ENCODE data around the gene PIEZO1.

The PIEZO1 gene

DNA sequence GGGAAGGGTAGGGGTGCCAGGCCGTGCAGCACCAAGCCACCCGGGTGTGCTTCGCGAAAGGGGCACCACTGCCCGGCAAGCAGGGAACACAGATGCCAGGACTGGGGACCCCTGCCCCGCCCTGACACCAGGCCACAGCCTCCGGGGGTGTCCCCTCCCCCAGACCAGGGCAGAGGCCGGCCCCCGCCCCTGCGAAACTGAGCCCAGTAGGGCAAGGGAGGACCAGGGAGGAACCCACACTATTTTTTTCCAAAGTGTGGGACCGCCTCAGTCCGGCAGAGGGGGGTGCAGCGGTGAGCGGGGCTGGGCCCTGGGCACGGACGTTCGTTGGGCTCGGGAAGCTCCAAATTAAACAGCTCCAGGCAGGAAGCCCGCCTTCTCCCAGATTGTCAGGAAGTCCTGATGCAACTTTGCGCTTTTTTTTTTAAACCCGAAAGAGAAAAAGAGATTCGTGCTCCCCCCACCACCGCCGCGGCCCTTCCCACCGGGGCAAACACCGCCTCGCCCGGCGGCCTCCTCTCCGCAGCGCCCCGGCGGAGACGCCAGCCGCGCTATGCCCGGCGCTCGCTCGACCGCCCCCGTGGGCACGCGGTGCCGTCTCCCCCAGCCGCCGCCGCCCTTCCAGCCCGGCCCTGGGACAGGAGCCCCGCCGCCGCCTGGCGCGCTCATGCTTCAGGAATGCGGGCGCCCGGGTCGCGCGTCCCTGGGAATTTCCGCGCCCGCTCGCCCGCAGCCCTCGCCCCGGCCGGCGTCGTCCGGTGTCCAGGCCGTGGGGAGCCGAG, 755 bp downstream of the PIEZO1 start:
- Mint-ChIP-seq H3K4me1 (peaks cover 32% of the 10 kb centered on the region), H3K27ac (peak overlapping the region; percentile 67), H3K9me3 (no peaks in the 10 kb centered on the region), H3K4me3 (peak overlapping the region; percentile 76), H3K27me3 (no peaks in the 10 kb centered on the region), H3K36me3 (no peaks in the 10 kb centered on the region)
- peak; percentile 25 for ATAC-seq (ENCODE audit: low read depth)
- peak in 1 of 2 donors; percentile 57 for DNase-seq (ENCODE audit: low spot score in 2 of 2)

DNA sequence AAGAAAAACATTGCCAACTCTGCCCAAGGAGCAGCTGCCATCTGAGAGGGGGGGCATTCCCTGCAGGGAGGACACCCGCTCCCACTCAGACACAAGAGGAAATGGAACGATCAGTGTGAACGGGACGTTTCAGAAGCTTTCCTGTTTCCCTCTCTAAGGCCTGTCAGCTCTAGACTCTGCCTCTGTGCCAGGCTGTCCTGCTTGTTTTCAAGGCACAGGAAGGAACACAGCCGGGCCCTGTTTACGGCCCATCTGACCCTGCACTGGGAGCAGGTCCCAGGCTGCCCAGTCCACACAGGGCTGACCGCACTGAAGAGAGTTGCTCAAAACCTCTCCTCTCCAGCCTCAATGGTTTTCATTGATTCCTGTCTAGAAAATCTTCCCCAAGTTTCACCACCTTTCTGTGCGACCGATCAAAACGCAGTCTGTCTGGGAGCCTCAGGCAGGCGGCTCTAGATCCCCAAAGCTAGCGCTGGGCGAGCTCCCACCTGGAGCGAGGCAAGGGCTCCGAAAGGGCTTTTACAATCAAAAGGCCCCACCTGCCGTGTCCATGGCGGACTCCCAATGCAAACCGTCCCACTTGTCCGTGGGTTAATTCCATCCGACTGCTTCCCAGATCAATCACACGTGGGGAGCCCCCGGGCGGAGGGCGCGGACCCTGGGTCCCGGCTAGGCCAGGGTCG, 1.5 kb downstream of the PIEZO1 start:
- Mint-ChIP-seq H3K27me3 (no peaks in the 10 kb centered on the region), H3K27ac (peak overlapping the region; percentile 67), H3K4me3 (peak overlapping the region; percentile 76), H3K4me1 (peaks cover 32% of the 10 kb centered on the region), H3K9me3 (no peaks in the 10 kb centered on the region), H3K36me3 (no peaks in the 10 kb centered on the region)
- DNase-seq (ENCODE audit: low spot score in 2 of 2) (no peak), ATAC-seq (ENCODE audit: low read depth) (no peak)

DNA sequence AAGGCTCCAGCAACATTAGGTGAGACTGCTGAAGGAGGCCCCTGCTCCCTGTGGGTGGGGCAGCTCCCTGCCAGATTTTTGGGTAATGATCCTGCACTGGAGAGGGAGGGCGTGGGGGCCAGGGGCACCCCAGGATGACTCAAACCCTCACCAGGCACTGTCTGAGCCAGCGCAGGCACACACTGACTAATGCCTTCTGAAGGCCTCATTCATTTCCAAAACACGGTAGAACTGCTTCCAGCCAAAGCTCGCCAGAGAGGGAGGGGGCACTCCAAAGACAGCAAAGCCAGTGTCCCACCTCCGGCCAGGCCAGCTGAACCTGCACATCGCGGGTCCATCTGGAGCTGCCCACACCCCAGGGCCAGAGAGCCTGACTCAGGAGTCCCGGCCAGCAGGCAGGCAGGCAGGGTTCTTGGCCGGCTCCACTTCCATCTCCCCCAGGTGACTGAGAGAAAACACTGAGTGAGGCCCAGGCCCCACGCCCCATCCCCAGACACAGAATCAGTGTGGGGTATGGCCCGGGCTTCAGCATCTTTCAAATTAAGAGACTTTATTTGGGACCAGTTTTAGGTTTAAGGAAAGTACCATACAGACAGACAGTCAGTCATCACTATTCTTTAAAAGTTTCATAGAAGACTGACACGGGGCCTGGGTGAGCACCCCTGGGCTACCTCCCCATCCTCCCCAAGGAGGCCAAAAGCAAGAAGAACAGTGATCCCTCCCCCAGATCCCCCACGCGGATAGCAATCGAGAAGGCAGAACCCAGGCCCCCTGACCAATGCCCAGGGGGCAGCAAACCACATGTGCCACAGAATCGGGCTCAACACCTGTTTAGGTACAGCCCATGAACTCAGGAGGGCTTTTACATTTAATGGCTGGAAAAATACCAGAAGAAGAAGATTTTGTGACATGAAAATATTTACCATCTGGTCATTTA, 2.3 kb downstream of the PIEZO1 start:
- ATAC-seq (ENCODE audit: low read depth) = no peak
- peak overlapping the region; percentile 76 for H3K4me3 Mint-ChIP-seq
- H3K27ac Mint-ChIP-seq = peak overlapping the region; percentile 67
- no peaks in the 10 kb centered on the region for H3K36me3 Mint-ChIP-seq
- H3K9me3 Mint-ChIP-seq = no peaks in the 10 kb centered on the region
- H3K4me1 Mint-ChIP-seq = peaks cover 32% of the 10 kb centered on the region
- no peaks in the 10 kb centered on the region for H3K27me3 Mint-ChIP-seq
- no peak for DNase-seq (ENCODE audit: low spot score in 2 of 2)

DNA sequence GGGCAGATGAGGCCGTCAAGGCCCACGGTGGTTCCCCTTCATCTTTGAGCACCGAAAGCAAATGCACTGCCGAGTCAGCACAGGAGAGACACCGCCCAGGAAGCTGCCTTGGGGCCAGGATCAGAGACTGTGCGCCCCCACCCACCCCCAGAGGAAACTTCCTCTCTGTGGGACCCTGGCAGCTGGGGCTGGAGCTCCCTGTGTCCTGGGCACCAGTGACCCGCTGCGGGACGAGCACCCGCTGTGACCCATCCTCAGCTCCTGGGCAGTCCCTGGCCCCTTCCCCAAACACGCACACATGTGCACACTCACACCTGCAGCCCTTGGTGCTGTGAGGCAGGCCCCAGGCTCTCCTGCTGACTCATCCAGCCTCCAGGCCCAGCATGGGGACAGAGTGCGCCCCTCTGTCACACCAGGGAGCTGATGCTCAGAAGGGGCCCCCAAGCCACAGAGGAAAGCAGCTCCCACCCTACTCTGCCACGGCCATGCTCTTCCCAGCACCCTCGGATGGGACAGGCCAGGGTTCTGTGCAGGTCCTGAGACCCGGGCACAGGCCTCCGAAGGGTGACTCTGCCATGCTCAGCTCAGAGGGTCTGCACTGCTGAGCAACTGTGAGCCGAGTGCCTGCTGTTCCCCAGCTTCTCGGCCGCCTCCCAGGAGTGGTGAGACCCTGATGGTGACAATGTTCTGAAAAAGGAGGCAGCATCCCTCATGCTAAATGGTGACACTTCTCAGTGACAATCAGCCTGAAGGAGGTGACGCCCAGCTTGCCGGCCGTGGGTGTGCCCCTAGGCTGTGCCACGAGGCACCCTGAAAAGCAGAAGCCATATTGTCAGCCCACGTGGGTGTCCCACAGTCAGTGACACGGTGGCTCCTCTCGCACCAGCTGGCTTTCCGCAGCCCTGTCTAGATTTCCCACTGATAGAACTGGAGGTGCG, 3.6 kb downstream of the PIEZO1 start:
- Mint-ChIP-seq H3K27me3 (no peaks in the 10 kb centered on the region), H3K4me1 (peaks cover 32% of the 10 kb centered on the region), H3K4me3 (peak overlapping the region; percentile 75), H3K27ac (peak overlapping the region; percentile 67), H3K9me3 (no peaks in the 10 kb centered on the region), H3K36me3 (no peaks in the 10 kb centered on the region)
- ATAC-seq (ENCODE audit: low read depth) (peak; percentile 69), DNase-seq (ENCODE audit: low spot score in 2 of 2) (peak; percentile 50 to 61)

DNA sequence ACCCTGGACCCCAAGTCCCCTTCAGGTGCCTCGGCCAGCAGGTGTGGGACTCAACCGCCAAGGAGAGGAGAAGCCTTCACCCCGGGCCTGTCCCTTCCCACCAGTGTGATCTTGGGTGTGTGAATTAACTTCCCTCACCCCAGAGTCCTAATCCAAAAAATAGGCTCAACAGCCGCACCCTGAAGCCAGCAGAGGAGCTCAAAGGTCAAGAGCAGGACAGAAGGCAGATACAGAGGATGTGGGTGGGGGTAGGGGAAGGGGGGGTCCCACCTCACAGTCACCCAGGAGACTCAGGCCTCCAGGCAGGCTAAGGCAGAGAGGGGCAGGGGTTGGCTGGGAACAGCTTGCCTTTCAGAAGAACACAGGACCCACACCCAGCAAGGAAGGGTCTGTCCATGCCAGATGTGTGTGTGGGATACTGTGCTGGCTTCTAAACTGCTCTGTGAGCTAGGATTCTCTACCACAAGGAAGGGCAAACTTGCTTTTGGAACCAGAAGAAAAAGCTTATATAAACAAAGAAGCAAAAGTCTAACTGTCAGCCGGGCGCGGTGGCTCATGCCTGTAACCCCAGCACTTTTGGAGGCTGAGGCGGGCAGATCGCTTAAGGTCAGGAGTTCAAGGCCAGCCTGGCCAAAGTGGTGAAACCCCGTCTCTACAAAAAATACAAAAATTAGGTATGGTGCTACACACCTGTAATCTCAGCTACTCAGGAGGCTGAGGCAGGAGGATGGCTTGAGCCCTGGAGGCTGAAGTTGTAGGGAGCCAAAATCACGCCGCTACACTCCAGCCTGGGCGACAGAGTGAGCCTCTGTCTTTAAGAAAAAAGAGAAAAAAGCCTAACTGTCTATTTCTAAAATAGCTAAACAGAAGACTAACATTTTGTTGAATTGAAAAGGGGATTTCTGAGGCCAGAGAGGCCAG, 4.6 kb downstream of the PIEZO1 start:
- H3K4me1 Mint-ChIP-seq = peaks cover 30% of the 10 kb centered on the region
- ATAC-seq (ENCODE audit: low read depth) (no peak), DNase-seq (ENCODE audit: low spot score in 2 of 2) (no peak)
- H3K36me3 Mint-ChIP-seq = no peaks in the 10 kb centered on the region
- no peaks in the 10 kb centered on the region for H3K27me3 Mint-ChIP-seq
- peak overlapping the region; percentile 67 for H3K27ac Mint-ChIP-seq
- no peaks in the 10 kb centered on the region for H3K9me3 Mint-ChIP-seq
- peak overlapping the region; percentile 75 for H3K4me3 Mint-ChIP-seq

DNA sequence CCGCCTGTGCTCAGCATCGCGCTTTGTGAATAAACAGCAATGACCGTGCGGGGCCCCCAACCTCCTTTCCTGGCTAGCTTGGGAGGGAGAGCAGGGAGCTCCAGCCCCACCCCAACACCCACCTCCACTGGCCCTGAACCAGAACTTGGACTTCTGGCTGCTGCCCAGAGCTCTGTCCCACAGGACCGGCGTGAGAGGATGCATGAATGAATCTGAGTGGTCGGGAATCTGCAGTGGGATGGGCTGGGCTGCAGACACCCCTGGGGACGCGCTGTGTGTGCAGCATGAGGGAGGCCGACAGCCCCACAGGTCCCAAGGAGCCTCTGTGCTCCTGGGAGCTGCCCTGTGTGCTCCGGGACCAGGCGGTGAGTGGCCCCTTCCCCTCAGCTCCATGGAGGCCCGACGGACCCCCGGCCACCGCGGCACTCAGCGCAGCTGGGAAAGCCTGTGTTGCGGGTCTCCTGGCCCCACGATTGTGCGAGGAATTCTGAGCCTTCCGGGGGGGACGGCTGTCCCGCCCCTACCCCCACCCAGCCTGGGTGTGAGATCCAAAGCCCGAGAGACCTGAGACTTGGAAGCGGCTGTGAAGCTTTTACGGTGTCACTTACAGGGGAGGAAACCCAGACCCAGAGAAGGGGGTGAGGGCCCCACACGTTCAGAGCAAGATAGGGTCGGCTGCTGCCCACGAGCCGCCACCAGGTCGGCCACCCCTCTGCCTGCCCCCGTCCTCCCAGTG, 5.4 kb downstream of the PIEZO1 start:
- Mint-ChIP-seq H3K4me3 (no peak overlapping the region), H3K4me1 (peaks cover 34% of the 10 kb centered on the region), H3K27ac (no peak overlapping the region), H3K36me3 (no peaks in the 10 kb centered on the region), H3K27me3 (no peaks in the 10 kb centered on the region), H3K9me3 (no peaks in the 10 kb centered on the region)
- DNase-seq (ENCODE audit: low spot score in 2 of 2) (no peak), ATAC-seq (ENCODE audit: low read depth) (no peak)

DNA sequence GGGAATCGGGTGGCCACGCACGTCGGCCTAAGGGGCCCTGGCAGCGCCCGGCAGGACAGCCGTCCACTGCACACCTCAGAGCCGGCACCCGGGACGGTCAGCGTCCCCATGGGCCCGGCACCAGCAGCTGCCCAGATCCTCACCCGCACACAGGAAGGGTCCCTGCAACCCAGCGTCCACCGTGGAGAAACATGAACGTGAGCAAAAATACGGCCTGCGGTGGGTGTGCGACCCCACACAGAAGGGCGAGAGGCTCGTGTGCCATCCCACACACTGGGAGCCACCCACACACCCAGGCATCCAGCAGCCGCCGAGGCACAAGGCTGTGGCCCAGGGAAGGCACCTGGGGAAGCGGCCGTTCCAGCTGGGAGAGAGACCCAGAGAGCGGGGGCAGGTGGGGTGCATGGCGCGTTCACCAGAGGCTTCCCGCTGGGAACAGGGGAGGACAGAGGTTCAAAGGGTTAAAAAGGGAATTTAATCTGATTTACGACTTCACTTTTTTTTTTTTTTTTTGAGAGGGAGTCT, 6.4 kb downstream of the PIEZO1 start:
- Mint-ChIP-seq H3K27me3 (no peaks in the 10 kb centered on the region), H3K9me3 (no peaks in the 10 kb centered on the region), H3K36me3 (no peaks in the 10 kb centered on the region), H3K4me1 (peaks cover 33% of the 10 kb centered on the region), H3K4me3 (no peak overlapping the region), H3K27ac (peak overlapping the region; percentile 28)
- ATAC-seq (ENCODE audit: low read depth) (no peak), DNase-seq (ENCODE audit: low spot score in 2 of 2) (no peak)

DNA sequence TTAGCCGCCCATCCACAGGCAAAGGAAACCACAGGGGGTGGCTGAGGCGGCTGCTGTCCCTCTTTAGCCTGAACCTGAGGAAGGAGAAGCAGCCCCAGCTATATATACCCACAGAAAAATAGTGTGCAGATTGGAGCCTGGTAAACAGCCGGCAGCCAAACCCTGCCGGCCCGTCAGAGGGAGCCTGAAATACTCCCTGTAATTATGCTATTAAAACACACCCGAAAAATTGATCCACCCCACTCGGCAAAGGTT, 6.8 kb downstream of the PIEZO1 start:
- DNase-seq (ENCODE audit: low spot score in 2 of 2) = no peak
- H3K36me3 Mint-ChIP-seq = no peaks in the 10 kb centered on the region

DNA sequence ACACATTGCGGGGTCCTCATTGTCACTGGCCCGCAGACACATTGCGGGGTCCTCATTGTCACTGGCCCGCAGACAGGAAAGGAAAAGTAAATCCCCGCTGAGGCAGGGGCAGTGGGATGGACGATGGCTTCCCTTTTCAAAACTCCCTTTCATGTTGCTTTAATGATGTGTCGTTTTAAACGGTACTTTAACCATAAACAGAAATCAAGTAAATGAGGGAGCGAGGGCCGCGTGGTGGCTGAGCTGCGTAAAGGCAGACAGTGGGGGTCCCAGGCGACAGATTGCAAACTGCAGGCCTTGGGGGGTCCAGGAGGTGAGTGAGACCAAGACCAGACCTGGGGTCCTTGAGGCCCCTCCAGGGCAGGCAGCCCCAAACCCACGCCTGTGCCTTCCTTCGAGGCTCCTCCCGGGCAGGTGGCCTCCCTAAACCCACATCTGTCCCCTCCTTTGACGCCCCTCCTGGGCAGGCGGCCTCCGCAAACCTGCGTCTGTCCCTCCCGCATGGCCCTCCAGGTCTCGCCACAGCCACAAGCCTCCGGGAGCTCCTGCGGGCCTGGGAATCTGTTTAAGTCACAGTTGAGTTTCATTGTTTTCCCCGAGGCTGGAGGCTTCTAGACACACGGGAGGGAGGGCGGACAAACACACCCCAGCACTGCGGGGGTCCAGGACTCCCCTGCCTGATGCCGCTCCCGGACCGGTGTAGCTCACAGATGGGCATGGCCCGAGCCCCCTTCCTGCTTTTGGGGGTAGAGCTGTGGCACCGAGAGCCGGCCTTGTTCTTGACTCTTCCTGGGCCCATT, 7.3 kb downstream of the PIEZO1 start:
- Mint-ChIP-seq H3K27me3 (no peaks in the 10 kb centered on the region), H3K9me3 (no peaks in the 10 kb centered on the region), H3K36me3 (no peaks in the 10 kb centered on the region), H3K4me3 (no peak overlapping the region), H3K27ac (no peak overlapping the region), H3K4me1 (peaks cover 24% of the 10 kb centered on the region)
- no peak for DNase-seq (ENCODE audit: low spot score in 2 of 2)
- no peak for ATAC-seq (ENCODE audit: low read depth)

More for the DNA sequence above, 6.8 kb downstream of the PIEZO1 start:
- no peak overlapping the region for H3K4me3 Mint-ChIP-seq
- H3K27me3 Mint-ChIP-seq = no peaks in the 10 kb centered on the region
- peak overlapping the region; percentile 28 for H3K27ac Mint-ChIP-seq
- no peak for ATAC-seq (ENCODE audit: low read depth)
- H3K9me3 Mint-ChIP-seq = no peaks in the 10 kb centered on the region
- H3K4me1 Mint-ChIP-seq = peaks cover 29% of the 10 kb centered on the region

DNA sequence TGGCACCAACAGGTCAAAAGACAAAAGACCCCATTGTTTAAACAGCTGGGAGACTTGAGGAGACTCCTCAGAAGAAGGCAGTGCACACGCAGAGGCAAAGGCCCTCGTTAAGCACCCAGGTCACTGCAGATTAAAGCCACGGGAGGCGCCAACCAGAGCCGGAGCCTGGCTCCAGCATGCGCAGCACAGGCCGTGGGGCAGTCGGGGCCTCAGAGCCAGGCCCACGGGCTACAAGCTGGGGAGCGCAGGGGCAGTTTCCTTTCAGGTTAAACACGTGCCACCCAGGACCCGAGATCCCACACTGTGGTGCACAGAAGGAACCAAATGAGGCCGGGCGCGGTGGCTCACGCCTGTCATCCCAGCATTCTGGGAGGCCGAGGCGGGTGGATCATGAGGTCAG, 9.2 kb downstream of the PIEZO1 start:
- H3K27me3 Mint-ChIP-seq = no peaks in the 10 kb centered on the region
- DNase-seq (ENCODE audit: low spot score in 2 of 2) (no peak), ATAC-seq (ENCODE audit: low read depth) (no peak)
- H3K27ac Mint-ChIP-seq = no peak overlapping the region
- H3K4me3 Mint-ChIP-seq = no peak overlapping the region
- H3K9me3 Mint-ChIP-seq = no peaks in the 10 kb centered on the region
- H3K36me3 Mint-ChIP-seq = no peaks in the 10 kb centered on the region
- peaks cover 7% of the 10 kb centered on the region for H3K4me1 Mint-ChIP-seq

DNA sequence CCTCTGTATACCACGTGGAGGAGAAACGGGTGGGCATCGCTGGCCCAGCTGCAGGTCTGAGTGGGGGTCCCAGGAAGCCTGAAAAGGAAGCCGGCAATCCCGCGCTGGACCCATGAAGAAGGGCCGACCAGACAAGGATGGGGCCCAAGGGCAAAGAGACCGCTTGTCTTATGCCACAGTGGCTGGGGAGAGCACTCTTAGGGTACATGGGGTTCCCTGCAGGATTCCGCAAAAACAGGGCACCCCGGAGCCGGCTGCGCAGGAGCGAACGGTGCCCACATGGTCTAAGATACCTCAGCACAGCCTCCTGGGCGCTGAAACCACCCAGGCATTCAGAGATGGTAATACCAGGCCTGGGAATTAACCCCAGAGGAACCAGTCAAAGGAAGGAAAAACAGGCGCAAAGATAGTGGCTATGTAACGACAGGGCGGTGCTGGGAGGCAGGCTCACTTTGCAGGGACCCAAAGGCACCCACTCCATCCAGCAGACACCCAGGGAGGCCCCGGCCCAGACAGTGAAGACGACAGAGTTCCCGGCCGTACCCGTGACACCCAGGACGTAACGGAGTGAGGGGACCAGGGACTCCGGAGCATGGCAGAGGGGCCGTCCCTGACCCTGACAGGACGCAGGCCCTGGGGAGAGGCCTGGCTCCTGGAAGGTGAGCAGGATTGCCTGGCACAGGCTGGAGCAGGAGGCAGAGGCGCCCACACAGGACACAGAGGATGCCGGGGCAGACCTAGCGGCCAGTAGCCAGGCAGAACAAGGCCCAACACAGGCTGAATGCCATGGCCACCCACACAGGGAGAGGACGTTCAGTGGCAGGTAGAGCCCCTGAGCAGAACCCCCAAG, 10.3 kb downstream of the PIEZO1 start:
- no peaks in the 10 kb centered on the region for H3K27me3 Mint-ChIP-seq
- DNase-seq (ENCODE audit: low spot score in 2 of 2) (no peak), ATAC-seq (ENCODE audit: low read depth) (no peak)
- no peak overlapping the region for H3K4me3 Mint-ChIP-seq
- H3K4me1 Mint-ChIP-seq = peaks cover 7% of the 10 kb centered on the region
- H3K9me3 Mint-ChIP-seq = no peaks in the 10 kb centered on the region
- no peak overlapping the region for H3K27ac Mint-ChIP-seq
- H3K36me3 Mint-ChIP-seq = no peaks in the 10 kb centered on the region

All from memory B cell (primary cell).